Keratinocyte (primary cell): ENCODE data around the gene FMN1. TPM values are rescaled to one million over a fixed set of nuclear protein-coding genes. Genes with fewer than 3 reads are reported as not detected.

Experiments
- DNase-seq: peaks from one replicate; pipeline ENCODE4 v3.0.0-alpha.2; 2011; ENCODE audit warnings: low read depth, missing footprints, low spot score
- FAIRE-seq: peaks from 2 replicates; lab custom pipeline; 2011; peaks lifted over from hg19 to GRCh38; lab: Jason Lieb, UNC
- H2AFZ ChIP-seq: 2 replicates; pipeline ENCODE4 v1.6.0; 2012; ENCODE audit warnings: low read length, control low read depth, inconsistent platforms; ENCODE audit not compliant: control insufficient read depth
- H3K27ac ChIP-seq: 2 replicates; pipeline ENCODE4 v1.5.1; 2011; ENCODE audit warnings: low read length; ENCODE audit not compliant: control insufficient read depth, insufficient read depth
- H3K27me3 ChIP-seq: 3 replicates; pipeline ENCODE4 v1.6.0; 2011; ENCODE audit warnings: low read length; ENCODE audit not compliant: control insufficient read depth, insufficient read depth; ENCODE audit errors: extremely low read depth
- H3K36me3 ChIP-seq, 2 experiments: 2 replicates in 1 of 2; 3 replicates in 1 of 2; pipeline ENCODE4 v1.5.1; 2011; ENCODE audit warnings: low read length in 2 of 2, mild to moderate bottlenecking in 1 of 2; ENCODE audit not compliant: control insufficient read depth in 2 of 2, insufficient read depth in 2 of 2; ENCODE audit errors: extremely low read depth in 1 of 2
- H3K4me1 ChIP-seq: 3 replicates; pipeline ENCODE4 v1.5.1; 2011; ENCODE audit warnings: low read length; ENCODE audit not compliant: control insufficient read depth, insufficient read depth; ENCODE audit errors: extremely low read depth
- H3K4me2 ChIP-seq: 3 replicates; pipeline ENCODE4 v1.6.0; 2011; ENCODE audit warnings: low read depth, low read length; ENCODE audit not compliant: control insufficient read depth, insufficient read depth; ENCODE audit errors: extremely low read depth
- H3K4me3 ChIP-seq, 3 experiments: fragments of 200-600 bp in 1 of 3; sonication (generic) in 1 of 3; 2 replicates in 2 of 3; 3 replicates in 1 of 3; pipeline ENCODE4 v1.5.1; 2011 to 2016; ENCODE audit warnings: low read length in 3 of 3, mild to moderate bottlenecking in 3 of 3, control low read depth in 2 of 3, inconsistent platforms in 1 of 3, low read depth in 1 of 3, mixed read lengths in 1 of 3, mixed run types in 1 of 3, moderate library complexity in 1 of 3; ENCODE audit not compliant: control insufficient read depth in 2 of 3, insufficient read depth in 2 of 3; ENCODE audit errors: extremely low read depth in 1 of 3
- H3K79me2 ChIP-seq: 2 replicates; pipeline ENCODE4 v1.6.0; 2012; ENCODE audit warnings: low read length; ENCODE audit not compliant: control insufficient read depth, insufficient read depth
- H3K9ac ChIP-seq: 3 replicates; pipeline ENCODE4 v1.6.0; 2011; ENCODE audit warnings: low read length; ENCODE audit not compliant: control insufficient read depth, insufficient read depth; ENCODE audit errors: extremely low read depth
- H3K9me1 ChIP-seq: 3 replicates; pipeline ENCODE4 v1.6.0; 2011; ENCODE audit warnings: low read length; ENCODE audit not compliant: control insufficient read depth, insufficient read depth; ENCODE audit errors: extremely low read depth
- H3K9me3 ChIP-seq: 2 replicates; pipeline ENCODE4 v1.5.1; 2012; ENCODE audit warnings: low read depth, low read length; ENCODE audit not compliant: control insufficient read depth
- H4K20me1 ChIP-seq: 3 replicates; pipeline ENCODE4 v1.6.0; 2011; ENCODE audit warnings: low read length; ENCODE audit not compliant: control insufficient read depth, insufficient read depth; ENCODE audit errors: extremely low read depth
- CTCF ChIP-seq, 3 experiments: IDR thresholded peaks in 1 of 3; conservative IDR thresholded peaks in 1 of 3; optimal IDR thresholded peaks in 1 of 3; 2 replicates in 2 of 3; 3 replicates in 1 of 3; pipeline versions ENCODE3 to v1.5.1; 2011; ENCODE audit warnings: low read length in 3 of 3, mild to moderate bottlenecking in 3 of 3, moderate library complexity in 2 of 3, control low read depth in 1 of 3, inconsistent platforms in 1 of 3; ENCODE audit not compliant: insufficient read depth in 2 of 3; ENCODE audit errors: extremely low read depth in 1 of 3
- EZH2 ChIP-seq: IDR thresholded peaks from one replicate; pipeline ENCODE4 v1.6.1; 2012; ENCODE audit warnings: inconsistent platforms, mild to moderate bottlenecking, low read length, moderate library complexity
- dilution Hi-C: fragments of 300-500 bp; cut with MboI; formaldehyde crosslinking; loops from one replicate; pipeline ENCODE4 v1.7.0; 2020; ENCODE audit warnings: low sequenced_read_pairs; ENCODE audit not compliant: extremely low pct_ligation_motif_present
- polyA plus RNA-seq, 5 experiments: library from polyadenylated mRNA; depleted of rRNA in 3 of 5; stranded (reverse) in 3 of 5; stranded (forward) in 1 of 5; unstranded in 1 of 5; fragments of >200 nt; gene quantifications; 1 replicate in 1 of 5; 2 replicates in 3 of 5; 3 replicates in 1 of 5; pipeline versions ENCODE4 v1.2.1 to v1.2.3, GENCODE V29; 2011 to 2012; ENCODE audit warnings: missing spikeins in 2 of 5, low read depth in 1 of 5, low replicate concordance in 1 of 5
- small RNA-seq, 3 experiments: library from RNA; depleted of rRNA; stranded (forward); fragments of <200 nt; gene quantifications; one replicate each; pipeline ENCODE3, GENCODE V24; 2012; ENCODE audit warnings: low read depth in 3 of 3, low replicate concordance in 1 of 3; ENCODE audit not compliant: insufficient read length in 3 of 3

FMN1 gene
- polyA plus RNA-seq, 1 donor (not counting 4 experiments of a cell fraction or from before 2014, with no cell fraction given), result 0.71 TPM

DNA sequence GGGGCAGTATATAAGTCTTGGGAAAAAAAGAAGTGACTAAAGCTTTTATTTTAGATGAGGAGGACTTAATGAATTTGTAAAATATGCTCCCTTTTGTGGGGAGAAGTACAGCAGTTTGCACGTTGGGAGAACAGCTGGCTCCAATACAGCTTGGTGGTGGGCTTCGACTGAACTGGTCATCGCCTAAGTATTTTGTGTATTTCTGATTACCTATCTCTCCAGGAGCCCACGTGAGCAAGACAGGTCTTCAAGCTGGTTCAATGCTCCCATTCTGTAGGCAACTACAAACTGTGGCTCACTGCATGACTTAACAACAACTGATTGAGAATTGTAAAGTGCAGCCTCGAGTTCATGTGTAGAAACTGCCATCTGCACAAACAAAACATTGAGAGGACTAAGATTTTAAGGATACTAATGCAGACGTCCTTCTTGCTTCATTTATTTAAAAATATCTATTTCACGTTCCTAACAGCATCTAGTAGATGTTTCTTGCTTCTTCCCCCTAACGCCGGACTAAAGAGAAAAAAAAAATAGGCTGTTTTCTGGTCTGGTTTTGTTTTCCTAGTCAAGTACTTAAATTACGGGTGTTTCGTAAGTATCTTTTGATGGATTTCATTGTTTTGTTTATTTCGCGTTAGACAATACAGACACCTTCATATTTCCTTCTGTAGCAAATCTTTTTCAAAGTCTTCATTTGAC lies 478.1 kb downstream of the FMN1 start:
- dilution Hi-C loops, result no loop called here
- DNase-seq (no peak), FAIRE-seq (no peak)
- no peaks in the 10 kb centered on the region for H4K20me1 ChIP-seq
- no peak overlapping the region for H2AFZ ChIP-seq
- no peak overlapping the region for H3K27ac ChIP-seq
- H3K4me1 ChIP-seq, result peaks cover 9% of the 10 kb centered on the region
- no peak for TF ChIP-seq CTCF (optimal IDR thresholded peaks at IDR 0.05 in 1 of 3, IDR thresholded peaks at IDR 0.05 in 1 of 3, conservative IDR thresholded peaks at IDR 0.05 in 1 of 3; ENCODE audit: extremely low read depth in 1 of 3, insufficient read depth in 2 of 3, low read length in 3 of 3)
- peak; percentile 4 for TF ChIP-seq EZH2
- no peaks in the 10 kb centered on the region for H3K36me3 ChIP-seq
- no peak overlapping the region for H3K4me3 ChIP-seq
- H3K27me3 ChIP-seq, result peaks cover 60% of the 10 kb centered on the region
- no peak overlapping the region for H3K4me2 ChIP-seq
- H3K9me1 ChIP-seq, result no peaks in the 10 kb centered on the region
- no peaks in the 10 kb centered on the region for H3K79me2 ChIP-seq
- no peak overlapping the region for H3K9ac ChIP-seq
- H3K9me3 ChIP-seq, result no peaks in the 10 kb centered on the region

Small RNA genes within 50 kb of the gene (small RNA-seq; reads per million reads assigned to genes)
- gene RF00591, result 0 reads per million in 3 experiments

Other genes with a start within 250 kb of the FMN1 start
- 0.01 to 0.09 TPM (median 0.04 TPM) in 3 replicates for gene RYR3, start 116.3 kb upstream of the FMN1 start, polyA plus RNA-seq